ENCODE data around the gene EFCAB8.

EFCAB8 gene

DNA sequence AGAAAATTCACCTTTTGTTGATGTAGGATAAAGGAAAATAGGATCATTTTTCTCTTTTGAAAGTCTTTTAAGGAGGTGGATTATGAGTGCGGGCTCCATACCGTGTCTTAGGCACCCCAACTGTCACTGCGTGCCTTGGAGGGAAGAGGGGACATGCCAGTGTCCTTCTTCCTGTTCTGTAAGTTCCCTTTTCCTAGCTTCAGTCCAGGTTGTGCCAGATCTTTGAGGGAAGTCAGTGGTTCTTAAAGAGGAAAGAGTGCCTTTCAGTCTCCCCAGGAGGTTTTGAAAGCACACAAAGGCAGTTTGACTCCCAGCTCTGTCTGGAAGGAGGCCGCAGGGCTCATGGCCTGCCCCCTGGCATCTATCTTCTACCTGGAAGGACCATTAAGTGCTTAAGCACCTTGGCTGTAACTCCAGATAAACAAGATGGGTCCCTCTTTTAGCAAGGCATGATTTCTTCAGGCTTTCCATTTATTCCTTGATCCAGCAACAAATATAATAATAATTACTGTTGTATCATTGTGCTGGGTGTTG is 13.0 kb downstream of the EFCAB8 start:
- H3K4me3 ChIP-seq (IDR thresholded peaks at IDR 0.05; ENCODE audit: insufficient read depth, low read depth, low read length), result no peak overlapping the region
- no peaks in the 10 kb centered on the region for H4K20me1 ChIP-seq (ENCODE audit: insufficient read depth)
- TF ChIP-seq, protein P1, sequence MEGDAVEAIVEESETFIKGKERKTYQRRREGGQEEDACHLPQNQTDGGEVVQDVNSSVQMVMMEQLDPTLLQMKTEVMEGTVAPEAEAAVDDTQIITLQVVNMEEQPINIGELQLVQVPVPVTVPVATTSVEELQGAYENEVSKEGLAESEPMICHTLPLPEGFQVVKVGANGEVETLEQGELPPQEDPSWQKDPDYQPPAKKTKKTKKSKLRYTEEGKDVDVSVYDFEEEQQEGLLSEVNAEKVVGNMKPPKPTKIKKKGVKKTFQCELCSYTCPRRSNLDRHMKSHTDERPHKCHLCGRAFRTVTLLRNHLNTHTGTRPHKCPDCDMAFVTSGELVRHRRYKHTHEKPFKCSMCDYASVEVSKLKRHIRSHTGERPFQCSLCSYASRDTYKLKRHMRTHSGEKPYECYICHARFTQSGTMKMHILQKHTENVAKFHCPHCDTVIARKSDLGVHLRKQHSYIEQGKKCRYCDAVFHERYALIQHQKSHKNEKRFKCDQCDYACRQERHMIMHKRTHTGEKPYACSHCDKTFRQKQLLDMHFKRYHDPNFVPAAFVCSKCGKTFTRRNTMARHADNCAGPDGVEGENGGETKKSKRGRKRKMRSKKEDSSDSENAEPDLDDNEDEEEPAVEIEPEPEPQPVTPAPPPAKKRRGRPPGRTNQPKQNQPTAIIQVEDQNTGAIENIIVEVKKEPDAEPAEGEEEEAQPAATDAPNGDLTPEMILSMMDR (conservative IDR thresholded peaks at IDR 0.05; ENCODE audit: low read depth, low read length), result no peak
- H2AFZ ChIP-seq (ENCODE audit: low read depth), result no peak overlapping the region
- H3K27me3 ChIP-seq (ENCODE audit: insufficient read depth, low read depth), result no peaks in the 10 kb centered on the region
- no peaks in the 10 kb centered on the region for H3K79me2 ChIP-seq (ENCODE audit: insufficient read depth, low read depth)
- H3K36me3 ChIP-seq (ENCODE audit: insufficient read depth), result no peaks in the 10 kb centered on the region
- no peak overlapping the region for H3K4me2 ChIP-seq
- no peak overlapping the region for H3K27ac ChIP-seq
- H3K9ac ChIP-seq, result no peak overlapping the region
- no peaks in the 10 kb centered on the region for H3K4me1 ChIP-seq (ENCODE audit: low read depth, poor library complexity, severe bottlenecking)

DNA sequence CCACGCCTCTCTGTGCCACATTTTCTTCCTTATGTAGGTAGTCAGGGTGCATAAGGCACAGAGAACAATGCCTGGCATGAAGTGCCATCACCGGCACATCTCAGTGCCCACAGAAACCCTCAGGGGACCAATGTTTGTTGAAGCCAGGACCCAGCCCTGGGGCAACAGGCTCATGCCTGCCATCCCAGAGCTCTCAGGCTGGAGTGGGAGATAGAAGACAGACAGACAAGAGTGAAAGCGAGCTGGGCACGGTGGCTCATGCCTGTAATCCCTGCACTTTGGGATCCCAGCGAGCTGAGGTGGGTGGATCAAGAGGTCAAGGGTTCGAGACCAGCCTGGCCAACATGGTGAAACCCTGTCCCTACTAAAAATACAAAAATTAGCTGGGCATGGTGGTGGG is 13.5 kb downstream of the EFCAB8 start:
- no peak overlapping the region for H3K4me2 ChIP-seq
- no peak overlapping the region for H3K4me3 ChIP-seq (IDR thresholded peaks at IDR 0.05; ENCODE audit: insufficient read depth, low read depth, low read length)
- no peaks in the 10 kb centered on the region for H3K36me3 ChIP-seq (ENCODE audit: insufficient read depth)
- H3K27me3 ChIP-seq (ENCODE audit: insufficient read depth, low read depth), result no peaks in the 10 kb centered on the region
- H3K4me1 ChIP-seq (ENCODE audit: low read depth, poor library complexity, severe bottlenecking), result no peaks in the 10 kb centered on the region
- H2AFZ ChIP-seq (ENCODE audit: low read depth), result no peak overlapping the region
- H3K27ac ChIP-seq, result no peak overlapping the region
- TF ChIP-seq, protein P1 (conservative IDR thresholded peaks at IDR 0.05; ENCODE audit: low read depth, low read length), result no peak
- no peaks in the 10 kb centered on the region for H4K20me1 ChIP-seq (ENCODE audit: insufficient read depth)
- no peaks in the 10 kb centered on the region for H3K79me2 ChIP-seq (ENCODE audit: insufficient read depth, low read depth)
- no peak overlapping the region for H3K9ac ChIP-seq

DNA sequence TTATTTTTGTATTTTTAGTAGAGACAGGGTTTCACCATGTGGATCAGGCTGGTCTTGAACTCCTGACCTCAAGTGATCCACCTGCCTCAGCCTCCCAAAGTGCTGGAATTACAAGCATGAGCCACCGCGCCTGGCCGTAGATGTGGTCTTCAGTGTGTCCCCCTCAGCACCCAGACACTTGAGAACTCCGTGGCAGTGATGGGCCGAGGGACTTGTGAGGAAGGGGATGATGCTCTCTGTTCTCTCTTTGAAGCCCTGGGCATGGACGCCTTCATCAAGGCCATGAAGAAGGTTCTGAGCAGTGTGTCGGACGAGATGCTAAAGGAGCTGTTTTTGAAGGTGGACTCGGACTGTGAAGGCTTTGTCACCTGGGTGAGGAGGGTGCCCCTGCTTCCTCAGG is 16.9 kb downstream of the EFCAB8 start:
- no peak overlapping the region for H3K4me2 ChIP-seq
- H3K36me3 ChIP-seq (ENCODE audit: insufficient read depth), result no peaks in the 10 kb centered on the region
- H3K27ac ChIP-seq, result no peak overlapping the region
- TF ChIP-seq, protein P1 (conservative IDR thresholded peaks at IDR 0.05; ENCODE audit: low read depth, low read length), result no peak
- no peaks in the 10 kb centered on the region for H3K4me1 ChIP-seq (ENCODE audit: low read depth, poor library complexity, severe bottlenecking)
- H4K20me1 ChIP-seq (ENCODE audit: insufficient read depth), result no peaks in the 10 kb centered on the region
- H3K79me2 ChIP-seq (ENCODE audit: insufficient read depth, low read depth), result no peaks in the 10 kb centered on the region
- no peaks in the 10 kb centered on the region; the same call in 1 of the 2 replicates for H3K27me3 ChIP-seq (ENCODE audit: insufficient read depth, low read depth)
- no peak overlapping the region for H3K9ac ChIP-seq
- H3K4me3 ChIP-seq (IDR thresholded peaks at IDR 0.05; ENCODE audit: insufficient read depth, low read depth, low read length), result no peak overlapping the region
- H2AFZ ChIP-seq (ENCODE audit: low read depth), result no peak overlapping the region

GRCh38 chr20:32877507-32877906 is 18.8 kb downstream of the EFCAB8 start:
- H3K27ac ChIP-seq, result no peak overlapping the region
- H3K27me3 ChIP-seq (ENCODE audit: insufficient read depth, low read depth), result no peaks in the 10 kb centered on the region; the same call in 1 of the 2 replicates
- no peak overlapping the region for H3K4me3 ChIP-seq (IDR thresholded peaks at IDR 0.05; ENCODE audit: insufficient read depth, low read depth, low read length)
- no peak overlapping the region for H3K9ac ChIP-seq
- TF ChIP-seq, protein P1 (conservative IDR thresholded peaks at IDR 0.05; ENCODE audit: low read depth, low read length), result no peak
- H3K36me3 ChIP-seq (ENCODE audit: insufficient read depth), result no peaks in the 10 kb centered on the region
- H2AFZ ChIP-seq (ENCODE audit: low read depth), result no peak overlapping the region
- H3K4me2 ChIP-seq, result no peak overlapping the region
- no peaks in the 10 kb centered on the region for H3K79me2 ChIP-seq (ENCODE audit: insufficient read depth, low read depth)
- no peaks in the 10 kb centered on the region for H3K4me1 ChIP-seq (ENCODE audit: low read depth, poor library complexity, severe bottlenecking)
- H4K20me1 ChIP-seq (ENCODE audit: insufficient read depth), result no peaks in the 10 kb centered on the region

Data from KMS-11 (cell line).